HG02571 (cell line): ENCODE data around the gene FBXL22.

ENCODE experiments used
- ATAC-seq: cut with Tn5 transposase; IDR thresholded peaks from one replicate; pipeline ENCODE4 v1.9.1; 2021; ENCODE audit warnings: mild to moderate bottlenecking, moderate library complexity; ENCODE audit not compliant: unreplicated experiment

Gene FBXL22

GRCh38 chr15:63597038-63597790 is at the start of gene FBXL22:
TSS of gene FBXL22 (plus strand) at chr15:63597387. CDS start at chr15:63597393, 6 bp downstream.
- ATAC-seq: no peak

- ATAC-seq: no peak
These were observed 45.8 kb upstream of the FBXL22 start for GRCh38 chr15:63551400-63551799.

DNA sequence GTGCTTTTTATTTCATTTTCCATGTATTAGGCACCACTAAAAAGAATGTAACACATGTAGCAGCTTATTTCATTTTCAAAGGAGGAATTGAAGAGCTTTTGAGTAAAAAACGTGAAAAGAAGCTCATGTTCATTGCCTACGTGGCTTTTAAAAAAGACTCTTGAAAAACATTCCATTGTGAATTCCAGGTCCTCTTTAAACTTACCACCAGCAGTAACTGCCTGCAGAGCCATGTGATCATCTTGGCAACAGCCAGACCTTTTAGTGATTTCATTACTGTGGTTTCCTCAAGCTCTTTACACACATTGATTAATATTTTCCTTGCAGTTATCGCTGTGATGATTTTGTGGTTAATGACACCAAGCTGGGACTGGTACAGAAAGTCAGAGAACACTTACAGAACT is 43.8 kb upstream of the FBXL22 start:
- no peak for ATAC-seq

DNA sequence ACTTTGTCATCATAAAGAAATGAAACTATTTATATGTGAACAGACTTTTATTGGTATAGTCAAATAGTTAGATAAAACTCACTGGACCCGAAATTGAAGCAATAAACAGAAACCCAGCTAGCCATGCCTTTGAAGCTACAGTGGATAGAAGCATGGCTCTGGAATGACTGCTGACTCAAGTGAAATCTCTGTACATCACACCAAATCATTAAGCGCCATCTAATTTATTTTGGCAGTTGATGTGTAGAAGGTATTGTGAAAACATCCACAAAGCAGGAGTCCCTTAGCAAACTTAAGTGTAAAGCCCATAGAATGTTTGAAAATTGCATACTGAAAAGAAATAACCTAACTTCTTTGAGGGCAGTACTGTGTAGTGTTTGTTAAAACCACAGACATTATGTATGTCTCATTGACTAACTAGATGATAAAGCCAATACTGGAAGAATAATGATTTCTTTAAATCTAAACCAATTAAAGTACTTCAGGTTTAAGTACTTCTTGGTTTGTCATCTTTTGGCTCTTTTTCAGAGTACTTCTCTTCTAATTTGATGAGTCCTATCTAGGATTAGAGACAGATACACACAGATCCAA is 42.8 kb upstream of the FBXL22 start:
- ATAC-seq: no peak

DNA sequence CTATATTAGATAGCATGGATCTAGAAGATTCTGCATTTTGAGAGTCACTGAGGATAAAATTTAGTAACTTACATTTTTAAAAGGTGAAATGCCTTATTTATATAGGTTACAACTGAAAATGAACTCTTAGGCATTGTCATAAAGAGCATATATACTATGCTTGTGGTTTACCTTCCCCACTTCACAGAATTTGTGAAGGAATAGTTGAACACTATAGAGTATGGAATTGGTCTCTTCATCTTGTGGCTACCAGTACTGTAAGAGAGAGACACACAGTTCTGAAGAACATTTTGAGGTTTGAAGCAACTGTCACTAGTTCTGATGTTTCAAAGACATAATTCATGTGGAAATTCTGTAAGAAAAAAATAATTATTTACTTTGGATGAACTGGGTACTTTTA is 41.7 kb upstream of the FBXL22 start:
- ATAC-seq: no peak

- no peak for ATAC-seq
These were observed 40.9 kb upstream of the FBXL22 start for GRCh38 chr15:63556246-63556645.

DNA sequence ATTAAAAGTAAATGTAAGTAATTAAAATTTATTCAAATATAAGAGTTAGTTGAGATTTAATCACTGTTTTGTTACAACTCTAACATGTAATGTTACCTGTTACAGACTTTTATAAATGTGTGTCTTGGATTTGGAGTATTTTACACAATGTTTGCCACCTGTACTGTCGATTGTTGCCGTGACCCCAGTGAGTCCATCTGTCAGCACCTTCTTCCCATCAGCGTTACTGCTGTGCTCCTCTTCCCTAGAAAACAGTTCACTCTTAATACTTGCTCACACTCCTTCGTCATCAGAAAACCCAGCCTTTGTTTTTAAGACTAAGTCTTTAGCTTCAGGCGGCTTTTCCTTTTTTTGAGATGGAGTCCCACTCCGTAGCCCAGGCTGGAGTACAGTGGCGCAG is 40.5 kb upstream of the FBXL22 start:
- no peak for ATAC-seq

- ATAC-seq: no peak
These were observed 37.4 kb upstream of the FBXL22 start for GRCh38 chr15:63559753-63560152.

DNA sequence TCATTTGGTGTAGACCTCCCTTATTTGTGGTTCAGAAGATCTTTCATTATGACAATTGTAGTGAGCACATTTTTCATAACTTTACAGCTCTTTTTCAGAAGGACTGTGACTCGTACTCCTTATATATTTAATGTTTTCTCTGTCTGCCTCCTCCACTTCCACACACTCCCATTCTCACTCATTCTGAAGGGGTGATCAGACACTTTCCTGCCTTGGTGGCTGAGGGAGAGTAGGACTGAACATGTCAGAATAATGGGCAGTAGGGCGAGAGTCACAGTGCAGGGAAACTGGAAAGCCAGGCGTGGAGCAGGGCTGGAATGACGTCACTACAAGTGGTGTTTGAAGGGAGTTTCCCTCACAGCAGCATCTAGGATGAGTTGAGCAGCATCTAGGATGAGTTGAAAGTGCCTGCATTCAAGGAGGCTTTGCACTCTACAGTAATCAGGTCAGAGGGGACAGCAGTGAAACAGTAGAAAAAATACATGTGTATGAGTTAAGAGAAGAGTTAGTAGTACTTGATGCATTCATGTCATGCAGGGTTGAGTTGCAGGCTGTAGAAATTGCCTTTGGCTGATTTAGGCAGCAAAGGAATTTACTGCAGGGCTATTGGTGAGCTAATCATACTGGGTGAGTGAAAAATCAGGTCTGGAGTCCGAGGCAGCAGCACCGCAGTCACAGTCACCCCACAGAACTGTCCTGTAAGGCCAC is 36.3 kb upstream of the FBXL22 start:
- ATAC-seq: no peak

DNA sequence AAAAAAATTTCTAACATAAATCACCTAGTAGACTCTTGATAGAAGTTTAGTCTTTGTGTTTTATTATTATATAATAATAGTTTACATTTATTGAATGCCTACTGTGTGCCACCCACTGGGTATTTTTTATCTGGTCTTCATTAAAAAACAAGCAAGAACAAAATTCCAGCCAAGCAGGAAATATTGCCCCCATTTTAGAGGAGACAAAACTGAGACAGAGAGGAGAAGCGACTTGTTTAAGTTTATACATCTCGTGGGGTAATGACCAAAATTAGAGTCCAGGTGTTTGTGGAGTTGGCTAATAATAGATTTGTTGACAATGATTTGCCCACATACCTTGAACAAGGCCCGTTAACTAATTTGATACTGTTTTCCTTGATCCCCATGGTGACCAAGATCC is 33.1 kb upstream of the FBXL22 start:
- no peak for ATAC-seq

DNA sequence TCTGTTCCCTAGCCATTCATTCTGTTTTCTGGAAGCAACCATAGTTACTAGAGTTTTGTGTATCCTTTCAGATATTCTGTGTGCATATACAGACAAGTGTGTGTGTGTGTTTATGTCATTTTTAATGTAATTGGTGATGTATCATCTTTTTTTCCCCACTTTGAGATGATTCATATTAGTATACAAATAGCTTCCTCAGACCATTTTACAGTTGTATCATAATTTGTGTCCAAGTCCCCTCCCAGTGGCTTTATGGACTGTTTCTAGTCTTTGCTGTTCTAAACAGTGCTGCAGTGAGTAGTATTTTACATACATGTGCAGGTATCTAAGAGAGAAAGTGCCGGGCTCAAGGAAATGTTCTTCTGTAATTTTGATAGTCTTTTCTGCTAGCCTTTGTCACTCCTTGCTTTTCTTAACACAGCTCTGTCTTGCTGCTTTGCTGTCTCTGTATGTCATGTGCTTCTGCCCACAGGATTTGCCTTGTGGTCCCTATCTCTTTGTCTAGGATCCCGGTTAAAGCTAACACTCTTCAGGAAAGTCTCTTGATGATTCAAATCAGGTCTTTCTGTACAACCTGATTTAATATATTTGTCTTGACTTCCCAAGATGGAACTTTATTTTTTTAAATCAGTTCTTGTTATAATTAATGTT is 31.5 kb upstream of the FBXL22 start:
- no peak for ATAC-seq

GRCh38 chr15:63572749-63573464 is 24.3 kb upstream of the FBXL22 start:
- no peak for ATAC-seq

DNA sequence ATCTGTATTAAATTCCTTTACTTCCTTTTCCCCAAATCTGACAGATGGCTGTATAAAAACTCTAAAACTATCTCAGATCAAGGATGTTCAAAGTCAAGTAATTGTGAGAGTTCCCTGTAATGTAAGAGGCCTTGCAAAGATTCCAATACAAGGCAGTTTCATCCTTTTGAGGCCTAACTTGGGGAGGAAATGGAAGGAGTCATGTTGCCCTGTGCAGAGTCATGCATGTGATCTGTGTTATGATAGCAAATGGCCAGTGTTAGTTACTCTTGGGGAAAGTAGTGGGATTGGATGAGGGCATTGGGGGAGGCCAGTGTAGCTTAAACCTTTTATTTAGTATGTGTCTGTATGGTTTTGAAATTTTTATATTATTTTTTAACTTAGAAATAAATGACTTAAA is 23.7 kb upstream of the FBXL22 start:
- ATAC-seq: no peak

- ATAC-seq: no peak
These were observed 21.9 kb upstream of the FBXL22 start for GRCh38 chr15:63575312-63575711.

DNA sequence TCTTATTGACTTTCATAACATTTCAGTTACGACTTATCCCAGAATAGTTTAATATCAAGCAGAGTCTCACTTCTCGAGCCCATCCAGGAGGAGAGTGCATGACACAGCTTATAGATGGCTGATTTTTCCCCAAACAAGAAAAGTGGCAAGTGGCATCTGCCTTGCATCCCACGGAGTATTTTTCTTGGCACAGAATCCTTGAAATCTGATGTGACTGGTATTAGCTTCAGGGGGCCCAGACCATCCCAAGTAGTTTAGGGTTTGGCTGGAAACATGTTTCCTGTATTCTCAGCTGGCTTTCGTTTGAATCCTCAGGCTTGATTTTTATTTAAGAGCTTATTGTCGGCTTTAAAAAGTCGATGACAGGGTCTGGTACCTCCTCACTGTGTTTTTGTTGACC is 20.7 kb upstream of the FBXL22 start:
- no peak for ATAC-seq

DNA sequence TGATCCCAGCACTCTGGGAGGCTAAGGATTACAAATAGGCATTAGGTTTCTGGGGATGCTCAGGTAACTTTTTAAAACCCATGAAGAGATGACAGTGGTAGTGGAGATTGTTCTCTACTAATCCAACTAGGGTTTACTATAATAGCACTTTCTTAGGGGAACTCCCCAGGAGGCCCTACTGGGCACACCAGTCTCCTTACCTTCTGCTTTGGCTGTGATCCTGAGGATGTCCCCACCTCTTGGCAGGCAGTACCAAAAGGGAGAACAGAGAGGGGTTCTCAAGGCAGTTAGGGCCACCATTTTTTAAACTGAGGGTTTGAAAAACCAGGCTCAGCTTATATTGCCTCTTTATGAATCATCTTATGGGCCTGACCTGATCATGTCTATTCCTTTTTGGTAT is 15.0 kb upstream of the FBXL22 start:
- ATAC-seq: no peak

DNA sequence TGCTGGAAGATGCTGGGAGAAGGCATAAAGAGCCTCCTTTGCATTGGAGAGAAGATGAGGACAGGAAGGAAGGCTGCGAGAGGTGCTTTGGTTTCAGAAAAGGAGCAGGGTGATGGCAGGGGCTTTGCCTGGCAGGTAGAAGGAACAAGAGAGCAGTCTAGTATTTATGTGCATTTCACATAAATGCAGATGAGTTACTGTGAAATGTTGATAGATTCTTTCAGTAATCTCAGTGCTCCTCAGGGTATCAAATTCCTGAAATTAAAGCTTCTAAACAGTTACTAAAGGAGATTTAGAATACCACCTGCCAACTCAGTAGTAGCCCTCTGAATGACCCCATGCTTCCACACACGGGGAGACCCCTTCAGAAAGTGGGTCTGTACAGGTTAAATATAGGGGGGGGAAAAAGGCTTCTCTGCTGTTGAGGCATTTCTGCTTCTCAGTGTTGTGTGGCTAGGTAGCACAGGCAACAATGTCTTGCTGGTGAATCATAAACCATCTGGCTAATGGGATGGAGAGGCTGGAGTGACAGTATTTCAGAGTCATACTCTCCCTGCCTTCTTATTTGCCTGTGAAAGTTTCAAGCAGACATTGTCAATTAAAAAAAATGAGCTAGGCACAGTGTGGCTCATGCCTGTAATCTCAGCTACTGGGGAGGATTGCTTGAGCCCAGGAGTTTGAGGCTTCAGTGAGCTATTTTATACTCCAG is 14.3 kb upstream of the FBXL22 start:
- ATAC-seq: no peak

DNA sequence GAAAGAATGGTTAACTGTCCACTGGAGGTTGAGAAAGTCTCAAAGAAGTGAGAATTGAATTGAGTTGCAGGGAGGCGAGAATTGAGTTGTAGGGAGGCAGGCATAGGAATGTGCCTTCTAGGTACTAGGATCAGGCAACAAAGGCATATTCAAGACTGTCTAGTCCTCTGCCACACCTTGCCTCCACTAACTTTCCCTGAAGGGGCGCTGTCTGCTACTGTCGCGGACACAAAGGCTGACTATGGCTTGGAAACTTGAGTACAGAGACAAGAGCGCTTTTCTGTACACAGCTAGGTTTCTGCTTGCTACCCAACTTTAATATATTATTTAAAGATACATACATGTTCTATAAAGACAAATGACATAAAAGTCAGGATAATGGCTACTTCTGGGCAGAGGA is 10.4 kb upstream of the FBXL22 start:
- no peak for ATAC-seq

GRCh38 chr15:63587527-63587926 is 9.7 kb upstream of the FBXL22 start:
- no peak for ATAC-seq

GRCh38 chr15:63588826-63589225 is 8.4 kb upstream of the FBXL22 start:
- no peak for ATAC-seq
